ENCODE results near the gene CAPN11. TPM values are rescaled to one million over a fixed set of nuclear protein-coding genes. Genes with fewer than 3 reads are reported as not detected.
"Not testable (repeated sequence)": the region's sequence is repeated elsewhere in the genome, so short reads cannot be mapped to it uniquely, and the experiment has no call there.

CAPN11 gene
- total RNA-seq, 1 experiment from 2014 or later = not detected

DNA sequence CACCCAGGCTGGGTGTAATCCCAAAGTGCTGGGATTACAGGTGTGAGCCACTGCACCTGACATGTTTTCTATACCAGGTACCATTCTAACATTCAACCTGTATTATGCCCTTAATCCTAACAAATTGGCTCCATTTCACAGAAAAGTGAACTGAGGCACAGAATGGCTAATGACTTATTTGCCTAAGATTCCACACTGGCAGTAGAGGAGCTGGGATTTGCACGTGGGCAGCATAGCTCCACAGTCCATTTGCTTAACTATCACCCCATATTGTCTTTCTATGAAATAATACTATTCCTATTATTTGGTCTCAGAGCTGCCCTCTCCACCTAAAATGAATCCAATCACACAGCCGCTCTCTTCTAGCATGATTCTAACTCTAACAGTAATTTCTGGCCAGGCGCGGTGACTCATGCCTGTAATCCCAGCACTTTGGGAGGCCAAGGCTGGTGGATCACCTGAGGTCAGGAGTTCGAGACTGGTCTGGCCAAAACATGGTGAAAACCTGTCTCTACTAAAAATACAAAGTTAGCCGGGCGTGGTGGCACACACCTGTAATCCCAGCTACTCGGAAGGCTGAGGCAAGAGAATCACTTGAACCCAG, 34.8 kb downstream of the CAPN11 start:
- Histone ChIP-seq H3K27me3 (ENCODE audit: low read length) (no peaks in the 10 kb centered on the region), H4K20me1 (ENCODE audit: insufficient read depth, low read depth, low read length) (no peaks in the 10 kb centered on the region), H3K27ac (ENCODE audit: low read length) (no peak overlapping the region), H3K4me2 (ENCODE audit: low read depth, low read length, poor library complexity, severe bottlenecking) (no peak overlapping the region), H3K79me2 (ENCODE audit: low read length) (no peaks in the 10 kb centered on the region), H3K4me1 (ENCODE audit: low read length) (peaks cover 6% of the 10 kb centered on the region), H3K36me3 (ENCODE audit: insufficient read depth, low read length) (no peaks in the 10 kb centered on the region), H3K9me3 (ENCODE audit: low read length) (no peaks in the 10 kb centered on the region), H3K9ac (ENCODE audit: low read length) (no peak overlapping the region), H3K9me2 (replicated peaks; ENCODE audit: insufficient read depth, low read length) (no peaks in the 10 kb centered on the region), H3K4me3 (ENCODE audit: low read length) (no peak overlapping the region), H2AFZ (ENCODE audit: low read length) (no peak overlapping the region)
- no peak for DNase-seq

GRCh38 chr6:44194326-44194725, 35.7 kb downstream of the CAPN11 start:
- no peak for DNase-seq
- Histone ChIP-seq H3K4me3 (ENCODE audit: low read length) (no peak overlapping the region), H3K79me2 (ENCODE audit: low read length) (no peaks in the 10 kb centered on the region), H3K4me2 (ENCODE audit: low read depth, low read length, poor library complexity, severe bottlenecking) (no peak overlapping the region), H2AFZ (ENCODE audit: low read length) (no peak overlapping the region), H3K27ac (ENCODE audit: low read length) (no peak overlapping the region), H3K36me3 (ENCODE audit: insufficient read depth, low read length) (no peaks in the 10 kb centered on the region), H3K4me1 (ENCODE audit: low read length) (peaks cover 6% of the 10 kb centered on the region), H3K27me3 (ENCODE audit: low read length) (no peaks in the 10 kb centered on the region), H3K9me2 (replicated peaks; ENCODE audit: insufficient read depth, low read length) (no peaks in the 10 kb centered on the region), H3K9ac (ENCODE audit: low read length) (no peak overlapping the region), H3K9me3 (ENCODE audit: low read length) (no peaks in the 10 kb centered on the region), H4K20me1 (ENCODE audit: insufficient read depth, low read depth, low read length) (no peaks in the 10 kb centered on the region)

DNA sequence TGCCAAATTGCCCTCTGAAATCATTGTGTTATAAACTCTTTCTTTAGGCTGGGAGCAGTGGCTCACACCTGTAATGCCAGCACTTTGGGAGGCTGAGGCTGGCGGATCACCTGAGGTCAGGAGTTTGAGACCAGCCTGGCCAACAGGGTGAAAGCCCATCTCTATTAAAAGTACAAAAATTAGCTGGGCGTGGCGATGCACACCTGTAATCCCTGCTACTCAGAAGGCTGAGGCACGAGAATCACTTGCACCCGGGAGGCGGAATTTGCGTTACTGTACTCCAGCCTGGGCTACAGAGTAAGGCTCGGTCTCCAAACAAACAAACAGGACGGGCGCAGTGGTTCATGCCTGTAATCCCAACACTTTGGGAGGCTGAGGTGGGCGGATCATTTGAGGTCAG, 37.7 kb downstream of the CAPN11 start:
- not testable (repeated sequence) for H3K4me1 ChIP-seq (ENCODE audit: low read length); H3K79me2 ChIP-seq (ENCODE audit: low read length); H2AFZ ChIP-seq (ENCODE audit: low read length); H3K9me2 ChIP-seq (replicated peaks; ENCODE audit: insufficient read depth, low read length); H3K4me2 ChIP-seq (ENCODE audit: low read depth, low read length, poor library complexity, severe bottlenecking); H4K20me1 ChIP-seq (ENCODE audit: insufficient read depth, low read depth, low read length); H3K9ac ChIP-seq (ENCODE audit: low read length); H3K36me3 ChIP-seq (ENCODE audit: insufficient read depth, low read length); H3K9me3 ChIP-seq (ENCODE audit: low read length); DNase-seq; H3K27ac ChIP-seq (ENCODE audit: low read length); H3K27me3 ChIP-seq (ENCODE audit: low read length); H3K4me3 ChIP-seq (ENCODE audit: low read length)

DNA sequence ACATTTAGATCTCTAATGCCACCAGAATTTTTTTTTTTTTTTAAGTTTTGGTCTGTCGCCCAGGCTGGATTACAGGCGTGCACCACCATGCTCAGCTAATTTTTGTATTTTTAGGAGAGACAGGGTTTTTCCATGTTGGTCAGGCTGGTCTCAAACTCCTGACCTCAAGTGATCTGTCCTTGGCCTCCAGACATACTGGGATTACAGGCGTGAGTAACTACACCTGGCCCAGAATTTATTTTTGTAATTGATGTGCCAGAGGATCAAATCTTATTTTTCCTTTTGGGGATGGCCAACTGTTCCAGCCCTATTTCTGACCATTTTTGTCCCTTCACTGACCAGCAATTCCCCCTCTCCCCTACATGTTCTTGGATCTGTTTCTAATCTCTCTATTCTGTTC, 40.1 kb downstream of the CAPN11 start:
- H3K9ac ChIP-seq (ENCODE audit: low read length) = no peak overlapping the region
- no peaks in the 10 kb centered on the region for H3K27me3 ChIP-seq (ENCODE audit: low read length)
- H3K4me2 ChIP-seq (ENCODE audit: low read depth, low read length, poor library complexity, severe bottlenecking) = no peak overlapping the region
- H3K36me3 ChIP-seq (ENCODE audit: insufficient read depth, low read length) = no peaks in the 10 kb centered on the region
- H3K27ac ChIP-seq (ENCODE audit: low read length) = no peak overlapping the region
- H4K20me1 ChIP-seq (ENCODE audit: insufficient read depth, low read depth, low read length) = no peaks in the 10 kb centered on the region
- H3K9me3 ChIP-seq (ENCODE audit: low read length) = no peaks in the 10 kb centered on the region
- H3K9me2 ChIP-seq (replicated peaks; ENCODE audit: insufficient read depth, low read length) = no peaks in the 10 kb centered on the region
- no peaks in the 10 kb centered on the region for H3K79me2 ChIP-seq (ENCODE audit: low read length)
- no peak overlapping the region for H2AFZ ChIP-seq (ENCODE audit: low read length)
- DNase-seq = no peak
- no peak overlapping the region for H3K4me3 ChIP-seq (ENCODE audit: low read length)
- no peaks in the 10 kb centered on the region for H3K4me1 ChIP-seq (ENCODE audit: low read length)

- no peaks in the 10 kb centered on the region for H3K9me3 ChIP-seq (ENCODE audit: low read length)
- H3K79me2 ChIP-seq (ENCODE audit: low read length) = no peaks in the 10 kb centered on the region
- H3K27me3 ChIP-seq (ENCODE audit: low read length) = no peaks in the 10 kb centered on the region
- DNase-seq = no peak
- no peak overlapping the region for H3K27ac ChIP-seq (ENCODE audit: low read length)
- no peak overlapping the region for H3K4me3 ChIP-seq (ENCODE audit: low read length)
- no peaks in the 10 kb centered on the region for H3K9me2 ChIP-seq (replicated peaks; ENCODE audit: insufficient read depth, low read length)
- no peak overlapping the region for H3K9ac ChIP-seq (ENCODE audit: low read length)
- H3K4me2 ChIP-seq (ENCODE audit: low read depth, low read length, poor library complexity, severe bottlenecking) = no peak overlapping the region
- no peaks in the 10 kb centered on the region for H3K36me3 ChIP-seq (ENCODE audit: insufficient read depth, low read length)
- H2AFZ ChIP-seq (ENCODE audit: low read length) = no peak overlapping the region
- no peaks in the 10 kb centered on the region for H3K4me1 ChIP-seq (ENCODE audit: low read length)
- no peaks in the 10 kb centered on the region for H4K20me1 ChIP-seq (ENCODE audit: insufficient read depth, low read depth, low read length)
Measured at GRCh38 chr6:44199883-44200282, 41.3 kb downstream of the CAPN11 start.

DNA sequence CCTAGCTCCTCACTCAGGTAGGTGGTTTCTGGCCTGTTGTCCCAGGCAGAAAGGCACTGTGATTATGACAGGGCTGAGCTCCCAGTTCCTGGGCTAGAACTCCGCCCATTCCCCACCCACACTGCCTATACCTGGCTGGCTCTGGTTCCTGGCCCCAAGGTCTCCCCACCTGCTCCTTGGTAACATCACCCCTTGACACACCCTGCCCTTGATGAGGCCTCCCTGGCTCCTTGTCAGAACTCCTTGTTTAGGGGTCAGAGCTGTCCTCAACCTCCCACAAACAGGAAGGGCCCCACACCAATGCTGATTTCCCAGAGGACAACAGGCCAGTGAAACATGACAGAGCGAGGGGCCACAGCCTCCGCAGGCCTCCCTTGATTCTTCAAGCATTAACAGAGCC, 42.6 kb downstream of the CAPN11 start:
- no peak for DNase-seq
- H3K27ac ChIP-seq (ENCODE audit: low read length) = no peak overlapping the region
- H3K4me2 ChIP-seq (ENCODE audit: low read depth, low read length, poor library complexity, severe bottlenecking) = no peak overlapping the region
- H3K9me3 ChIP-seq (ENCODE audit: low read length) = no peaks in the 10 kb centered on the region
- H3K79me2 ChIP-seq (ENCODE audit: low read length) = no peaks in the 10 kb centered on the region
- H2AFZ ChIP-seq (ENCODE audit: low read length) = no peak overlapping the region
- no peaks in the 10 kb centered on the region for H3K9me2 ChIP-seq (replicated peaks; ENCODE audit: insufficient read depth, low read length)
- H4K20me1 ChIP-seq (ENCODE audit: insufficient read depth, low read depth, low read length) = no peaks in the 10 kb centered on the region
- H3K9ac ChIP-seq (ENCODE audit: low read length) = no peak overlapping the region
- no peaks in the 10 kb centered on the region for H3K4me1 ChIP-seq (ENCODE audit: low read length)
- no peaks in the 10 kb centered on the region for H3K36me3 ChIP-seq (ENCODE audit: insufficient read depth, low read length)
- H3K4me3 ChIP-seq (ENCODE audit: low read length) = no peak overlapping the region
- H3K27me3 ChIP-seq (ENCODE audit: low read length) = no peaks in the 10 kb centered on the region

GRCh38 chr6:44201638-44202303, 43.2 kb downstream of the CAPN11 start:
- no peaks in the 10 kb centered on the region for H3K79me2 ChIP-seq (ENCODE audit: low read length)
- no peak overlapping the region for H3K27ac ChIP-seq (ENCODE audit: low read length)
- no peak overlapping the region for H3K9ac ChIP-seq (ENCODE audit: low read length)
- no peak overlapping the region for H3K4me2 ChIP-seq (ENCODE audit: low read depth, low read length, poor library complexity, severe bottlenecking)
- no peak for DNase-seq
- no peak overlapping the region for H3K4me3 ChIP-seq (ENCODE audit: low read length)
- H3K9me3 ChIP-seq (ENCODE audit: low read length) = no peaks in the 10 kb centered on the region
- H3K4me1 ChIP-seq (ENCODE audit: low read length) = no peaks in the 10 kb centered on the region
- no peaks in the 10 kb centered on the region for H3K36me3 ChIP-seq (ENCODE audit: insufficient read depth, low read length)
- no peaks in the 10 kb centered on the region for H4K20me1 ChIP-seq (ENCODE audit: insufficient read depth, low read depth, low read length)
- no peak overlapping the region for H2AFZ ChIP-seq (ENCODE audit: low read length)
- no peaks in the 10 kb centered on the region for H3K9me2 ChIP-seq (replicated peaks; ENCODE audit: insufficient read depth, low read length)
- H3K27me3 ChIP-seq (ENCODE audit: low read length) = no peaks in the 10 kb centered on the region

- no peaks in the 10 kb centered on the region for H4K20me1 ChIP-seq (ENCODE audit: insufficient read depth, low read depth, low read length)
- no peaks in the 10 kb centered on the region for H3K9me3 ChIP-seq (ENCODE audit: low read length)
- H3K4me1 ChIP-seq (ENCODE audit: low read length) = no peaks in the 10 kb centered on the region
- H3K36me3 ChIP-seq (ENCODE audit: insufficient read depth, low read length) = no peaks in the 10 kb centered on the region
- H3K9ac ChIP-seq (ENCODE audit: low read length) = no peak overlapping the region
- DNase-seq = no peak
- no peak overlapping the region for H3K27ac ChIP-seq (ENCODE audit: low read length)
- no peak overlapping the region for H2AFZ ChIP-seq (ENCODE audit: low read length)
- no peaks in the 10 kb centered on the region for H3K79me2 ChIP-seq (ENCODE audit: low read length)
- no peak overlapping the region for H3K4me2 ChIP-seq (ENCODE audit: low read depth, low read length, poor library complexity, severe bottlenecking)
- no peaks in the 10 kb centered on the region for H3K27me3 ChIP-seq (ENCODE audit: low read length)
- no peak overlapping the region for H3K4me3 ChIP-seq (ENCODE audit: low read length)
- H3K9me2 ChIP-seq (replicated peaks; ENCODE audit: insufficient read depth, low read length) = no peaks in the 10 kb centered on the region
Measured at GRCh38 chr6:44202332-44202971, 43.8 kb downstream of the CAPN11 start.
